GM12892 (cell line): ENCODE data around the gene LRP3. TPM values are rescaled to one million over a fixed set of nuclear protein-coding genes. Genes with fewer than 3 reads are reported as not detected.
"Not testable (repeated sequence)": the region's sequence is repeated elsewhere in the genome, so short reads cannot be mapped to it uniquely, and the experiment has no call there.

ENCODE experiments used
- DNase-seq: peaks from one replicate; pipeline ENCODE4 v3.0.0; 2011; ENCODE audit not compliant: insufficient read length
- FAIRE-seq: peaks from 2 replicates; lab custom pipeline; 2011; peaks lifted over from hg19 to GRCh38; lab: Jason Lieb, UNC
- POLR2A ChIP-seq: IDR thresholded peaks from 2 replicates; pipeline ENCODE4 v1.6.1; 2011; ENCODE audit warnings: low read depth, low read length, control low read depth
- POLR2AphosphoS5 ChIP-seq: IDR thresholded peaks from 2 replicates; pipeline ENCODE4 v1.6.1; 2011; ENCODE audit warnings: low read depth, low read length, control low read depth
- TAF1 ChIP-seq: IDR thresholded peaks from 2 replicates; pipeline ENCODE4 v1.6.1; 2011; ENCODE audit warnings: low read depth, mild to moderate bottlenecking, control low read depth, low read length, borderline replicate concordance
- polyA plus RNA-seq: library from polyadenylated mRNA; unstranded; fragments of >200 nt; gene quantifications from one replicate; pipeline ENCODE4 v1.2.1, GENCODE V29; 2012; ENCODE audit warnings: missing spikeins, inconsistent platforms; ENCODE audit not compliant: missing spikeins

LRP3 gene, protein sequence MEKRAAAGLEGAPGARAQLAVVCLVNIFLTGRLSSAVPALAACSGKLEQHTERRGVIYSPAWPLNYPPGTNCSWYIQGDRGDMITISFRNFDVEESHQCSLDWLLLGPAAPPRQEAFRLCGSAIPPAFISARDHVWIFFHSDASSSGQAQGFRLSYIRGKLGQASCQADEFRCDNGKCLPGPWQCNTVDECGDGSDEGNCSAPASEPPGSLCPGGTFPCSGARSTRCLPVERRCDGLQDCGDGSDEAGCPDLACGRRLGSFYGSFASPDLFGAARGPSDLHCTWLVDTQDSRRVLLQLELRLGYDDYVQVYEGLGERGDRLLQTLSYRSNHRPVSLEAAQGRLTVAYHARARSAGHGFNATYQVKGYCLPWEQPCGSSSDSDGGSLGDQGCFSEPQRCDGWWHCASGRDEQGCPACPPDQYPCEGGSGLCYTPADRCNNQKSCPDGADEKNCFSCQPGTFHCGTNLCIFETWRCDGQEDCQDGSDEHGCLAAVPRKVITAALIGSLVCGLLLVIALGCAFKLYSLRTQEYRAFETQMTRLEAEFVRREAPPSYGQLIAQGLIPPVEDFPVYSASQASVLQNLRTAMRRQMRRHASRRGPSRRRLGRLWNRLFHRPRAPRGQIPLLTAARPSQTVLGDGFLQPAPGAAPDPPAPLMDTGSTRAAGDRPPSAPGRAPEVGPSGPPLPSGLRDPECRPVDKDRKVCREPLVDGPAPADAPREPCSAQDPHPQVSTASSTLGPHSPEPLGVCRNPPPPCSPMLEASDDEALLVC
- polyA plus RNA-seq: not detected

DNA sequence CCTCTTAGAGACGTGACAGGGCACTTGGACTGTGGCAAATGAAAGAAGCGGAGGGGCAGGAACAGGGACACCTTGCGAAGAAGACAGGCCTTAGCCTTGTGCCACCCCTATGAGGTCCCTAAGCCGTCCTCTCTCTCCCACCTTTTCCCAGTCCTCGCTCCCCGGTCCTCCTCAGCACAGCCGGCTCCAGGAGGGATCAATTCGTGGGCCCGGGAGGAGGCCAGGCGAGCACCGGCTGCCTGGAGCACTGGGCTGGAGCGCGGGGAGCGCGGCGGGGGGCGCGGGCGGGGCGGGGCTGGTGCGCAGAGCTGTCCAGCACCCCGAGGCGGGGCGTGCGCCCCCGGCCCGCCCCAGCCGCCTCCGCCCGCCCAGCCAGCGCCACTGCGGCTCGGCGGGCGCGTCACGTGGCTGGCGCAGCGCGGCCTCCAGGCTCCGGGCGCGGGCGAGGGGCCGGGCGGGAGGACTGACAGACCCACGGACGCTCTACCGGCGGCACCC, at the start of gene LRP3:
LRP3 (plus strand) TSS at position 466 of the 498 bp plus-strand sequence. CDS start 456 bp downstream, outside the sequence.
- DNase-seq (peak; percentile 3), FAIRE-seq (no peak)
- TF ChIP-seq POLR2A (no peak), POLR2AphosphoS5 (no peak), TAF1 (no peak)

DNA sequence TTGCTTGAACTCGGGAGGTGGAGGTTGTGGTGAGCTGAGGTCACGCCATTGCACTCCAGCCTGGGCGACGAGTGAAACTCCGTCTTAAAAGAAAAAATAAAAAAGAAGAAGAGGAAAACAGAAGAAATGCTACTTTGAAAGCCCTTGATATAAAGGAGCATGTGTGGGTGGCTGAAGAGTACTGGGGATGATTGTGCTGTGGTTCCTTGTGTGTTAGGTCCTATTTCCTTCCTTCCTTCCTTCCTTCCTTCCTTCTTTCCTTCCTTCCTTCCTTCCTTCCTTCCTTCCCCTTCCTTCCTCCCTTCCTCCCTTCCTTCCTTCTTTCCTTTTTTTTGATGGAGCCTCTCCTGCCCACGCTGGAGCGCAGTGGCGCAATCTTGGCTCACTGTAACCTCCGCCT, 47.9 kb upstream of the LRP3 start:
- no peak for FAIRE-seq

DNA sequence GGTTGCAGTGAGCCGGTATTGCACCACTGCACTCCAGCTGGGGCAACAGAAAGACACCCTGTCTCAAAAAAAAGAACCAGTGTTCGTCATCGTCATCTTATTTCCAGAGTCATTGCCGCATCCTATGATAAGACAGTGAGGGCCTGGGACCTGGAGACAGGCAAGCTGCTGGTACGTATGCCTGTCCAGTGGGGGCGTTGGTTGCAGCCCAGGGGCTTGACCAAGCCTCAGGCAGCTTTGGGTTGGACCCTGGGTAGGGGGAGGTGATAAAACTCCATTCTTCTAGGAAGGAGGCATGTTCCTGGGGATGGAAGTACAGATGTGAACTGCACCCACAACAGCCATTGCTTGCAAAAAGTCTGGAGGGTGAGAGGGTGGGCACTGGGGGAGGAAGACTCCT, 46.6 kb upstream of the LRP3 start:
- DNase-seq: no peak
- FAIRE-seq: no peak
- TF ChIP-seq POLR2AphosphoS5 (no peak), POLR2A (no peak), TAF1 (no peak)

More for the DNA sequence above, 47.9 kb upstream of the LRP3 start:
- no peak for DNase-seq
- no peak for TF ChIP-seq TAF1
- no peak for TF ChIP-seq POLR2A
- TF ChIP-seq POLR2AphosphoS5: no peak

DNA sequence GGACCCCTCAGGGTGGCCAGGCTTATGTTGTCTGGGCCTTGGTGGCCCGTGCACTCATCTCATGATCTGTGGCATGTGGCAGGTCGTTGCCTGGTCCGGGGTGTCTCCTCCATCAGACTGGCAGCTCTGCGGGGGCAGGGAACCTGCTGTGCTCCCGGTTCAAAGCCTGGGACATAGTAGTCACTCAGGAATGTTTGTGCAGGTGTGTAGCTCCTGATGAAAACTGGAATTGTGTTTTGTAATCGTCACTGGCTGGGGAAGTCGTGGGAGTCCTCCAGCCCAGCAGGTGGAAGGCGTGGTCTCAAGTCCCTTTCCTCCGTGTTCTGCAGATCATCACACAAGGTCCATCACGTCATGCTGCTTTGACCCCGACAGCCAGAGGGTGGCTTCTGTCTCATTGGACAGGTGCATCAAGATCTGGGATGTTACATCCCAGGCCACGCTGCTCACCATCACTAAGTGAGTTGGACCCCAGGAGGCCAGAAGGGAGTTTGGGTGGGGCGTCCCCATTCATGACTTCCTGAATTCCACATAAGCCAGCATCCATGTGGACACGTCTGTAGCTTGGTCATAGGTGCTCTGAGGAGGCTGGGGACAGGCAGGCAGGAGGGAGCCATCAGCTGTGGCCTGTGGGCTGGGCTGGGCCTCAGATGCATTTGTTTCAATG, 43.1 kb upstream of the LRP3 start:
- DNase-seq (no peak), FAIRE-seq (no peak)
- TF ChIP-seq POLR2AphosphoS5 (no peak), POLR2A (no peak), TAF1 (no peak)

DNA sequence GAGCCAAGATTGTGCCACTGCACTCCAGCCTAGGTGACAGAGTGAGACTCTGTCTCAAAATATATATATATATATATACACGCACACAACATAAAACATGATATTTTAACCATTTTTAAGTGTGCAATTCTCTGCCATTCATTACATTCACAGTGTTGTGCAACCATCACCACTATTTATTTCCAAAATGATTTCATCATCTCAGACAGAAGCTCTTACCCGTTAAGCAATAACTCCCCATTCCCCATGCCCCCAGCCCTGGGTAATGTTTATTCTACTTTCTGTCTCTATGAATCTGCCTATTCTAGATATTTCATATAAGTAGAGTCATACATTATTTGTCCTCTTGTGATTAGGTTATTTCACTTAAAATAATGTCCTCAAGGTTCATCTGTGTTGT, 42.0 kb upstream of the LRP3 start:
- DNase-seq (no peak), FAIRE-seq (no peak)
- TF ChIP-seq POLR2A: no peak
- TF ChIP-seq POLR2AphosphoS5: no peak
- TF ChIP-seq TAF1: no peak

DNA sequence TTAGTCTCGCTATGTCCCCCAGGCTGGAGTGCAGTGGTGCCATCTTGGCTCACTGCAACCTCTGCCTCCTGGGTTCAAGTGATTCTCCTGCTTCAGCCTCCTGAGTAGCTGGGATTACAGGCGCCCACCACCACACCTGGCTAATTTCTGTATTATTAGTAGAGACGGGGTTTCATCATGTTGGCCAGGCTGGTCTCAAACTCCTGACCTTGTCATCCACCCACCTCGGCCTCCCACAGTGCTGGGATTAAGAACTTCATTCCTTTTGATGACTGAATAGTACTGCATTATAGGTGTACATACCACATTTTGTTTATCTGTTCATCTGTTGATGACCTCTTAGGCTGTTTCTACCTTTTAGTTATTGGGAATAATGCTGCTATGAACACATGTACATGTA, 41.5 kb upstream of the LRP3 start:
- not testable (repeated sequence) for FAIRE-seq, DNase-seq

DNA sequence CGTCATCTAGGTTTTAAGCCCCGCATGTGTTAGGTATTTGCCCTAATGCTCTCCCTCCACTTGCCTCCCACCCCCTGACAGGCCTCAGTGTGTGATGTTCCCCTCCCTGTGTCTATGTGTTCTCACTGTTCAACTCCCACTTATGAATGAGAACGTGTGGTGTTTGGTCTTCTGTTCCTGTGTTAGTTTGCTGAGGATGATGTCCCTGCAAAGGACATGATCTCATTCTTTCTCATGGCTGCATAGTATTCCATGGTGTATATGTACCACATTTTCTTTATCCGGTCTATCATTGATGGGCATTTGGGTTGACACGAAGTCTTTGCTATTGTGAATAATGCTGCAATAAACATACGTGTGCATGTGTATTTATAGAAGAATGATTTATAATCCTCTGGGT, 39.8 kb upstream of the LRP3 start:
- DNase-seq, FAIRE-seq: not testable (repeated sequence)

DNA sequence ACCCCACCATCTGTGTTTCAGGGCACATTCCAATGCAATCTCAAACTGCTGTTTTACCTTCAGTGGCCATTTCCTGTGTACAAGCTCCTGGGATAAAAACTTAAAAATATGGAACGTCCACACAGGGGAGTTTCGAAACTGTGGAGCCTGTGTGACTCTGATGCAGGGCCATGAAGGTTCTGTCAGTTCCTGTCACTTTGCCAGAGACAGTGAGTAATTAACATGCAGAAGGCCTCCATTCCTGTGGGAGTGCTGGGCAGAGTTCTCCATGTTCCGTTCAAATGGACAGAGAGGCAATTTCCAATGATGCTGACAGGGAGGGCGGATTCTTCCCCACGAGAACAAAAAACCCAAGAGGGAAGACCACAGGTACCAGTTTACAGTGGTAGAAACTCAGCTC, 37.8 kb upstream of the LRP3 start:
- no peak for DNase-seq
- no peak for FAIRE-seq
- TF ChIP-seq TAF1: no peak

DNA sequence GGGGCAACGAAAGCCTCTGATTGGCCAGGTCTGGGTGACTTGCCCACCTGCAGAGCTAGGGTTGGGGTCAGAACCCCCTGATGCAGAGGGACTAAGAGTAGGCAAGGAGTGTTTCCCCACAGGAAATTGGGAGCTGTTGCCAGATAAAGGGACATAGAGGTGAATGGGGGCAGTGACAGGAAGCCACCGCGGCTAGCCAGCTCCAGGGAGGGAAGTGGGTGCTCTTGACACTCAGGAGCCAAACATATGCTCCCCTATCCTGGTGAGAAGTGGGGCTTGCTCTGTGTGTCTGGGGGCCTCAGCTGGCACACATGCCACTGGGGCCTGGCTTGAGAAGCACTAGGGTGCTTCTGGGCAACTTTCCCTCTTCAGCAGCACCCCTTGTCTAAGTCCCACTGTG, 36.2 kb upstream of the LRP3 start:
- no peak for FAIRE-seq
- TF ChIP-seq POLR2A: no peak
- no peak for TF ChIP-seq TAF1
- no peak for TF ChIP-seq POLR2AphosphoS5
- no peak for DNase-seq

DNA sequence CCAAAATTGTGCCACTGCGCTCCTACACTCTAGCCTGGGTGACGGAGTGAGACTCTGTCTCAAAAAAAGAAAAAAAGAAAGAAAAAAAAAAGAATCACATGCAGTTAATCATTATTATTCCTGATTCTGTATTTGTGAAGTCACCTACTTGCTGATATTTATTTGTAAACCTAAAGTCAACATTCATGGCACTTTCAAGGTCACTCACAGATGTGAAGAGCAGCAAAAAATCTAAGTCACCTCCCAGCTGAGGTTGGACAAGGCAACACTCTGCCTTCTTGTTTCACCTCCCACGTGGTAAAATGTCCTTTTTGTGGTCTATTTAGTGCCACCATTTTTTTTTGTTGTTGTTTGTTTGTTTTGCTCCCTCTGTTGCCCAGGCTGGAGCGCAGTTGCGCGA, 35.8 kb upstream of the LRP3 start:
- TF ChIP-seq TAF1 (no peak), POLR2A (no peak), POLR2AphosphoS5 (no peak)
- DNase-seq (no peak), FAIRE-seq (no peak)

DNA sequence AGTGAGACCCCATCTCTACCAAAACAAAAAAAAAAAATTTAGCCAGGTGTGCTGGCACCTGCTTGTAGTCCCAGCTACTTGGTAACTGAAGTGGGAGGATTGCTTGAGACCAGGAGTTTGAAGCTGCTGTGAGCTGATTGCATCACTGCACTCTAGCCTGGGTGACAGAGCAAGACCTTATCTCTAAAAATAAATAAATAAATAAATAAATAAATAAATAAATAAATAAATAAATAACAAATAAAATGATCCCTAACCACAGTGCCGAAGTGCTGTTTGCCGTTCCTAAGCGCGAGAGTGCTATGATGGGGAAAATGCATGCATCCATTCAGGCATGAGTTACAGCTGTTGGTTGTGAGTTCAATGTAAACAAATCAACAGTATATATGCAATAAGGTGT, 35.0 kb upstream of the LRP3 start:
- FAIRE-seq (no peak), DNase-seq (no peak)
- TF ChIP-seq POLR2A (no peak), TAF1 (no peak)

DNA sequence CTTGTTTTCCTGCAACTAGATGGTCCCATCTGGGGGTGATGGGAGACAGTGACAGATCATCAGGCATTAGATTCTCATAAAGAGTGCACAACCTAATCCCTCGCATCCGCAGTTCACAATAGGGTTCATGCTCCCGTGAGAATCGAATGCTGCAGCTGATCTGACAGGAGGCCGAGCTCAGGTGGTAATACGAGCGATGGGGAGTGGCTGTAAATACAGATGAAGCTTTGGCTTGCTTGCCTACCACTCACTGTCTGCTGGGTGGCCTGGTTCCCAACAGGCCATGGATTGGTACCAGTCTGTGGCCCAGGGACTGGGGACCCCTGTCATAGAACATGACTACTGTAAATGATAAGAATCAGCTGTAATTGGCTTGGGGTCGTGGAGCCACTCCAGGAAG, 34.2 kb upstream of the LRP3 start:
- TF ChIP-seq POLR2AphosphoS5 (no peak), POLR2A (no peak), TAF1 (no peak)
- DNase-seq (no peak), FAIRE-seq (no peak)
